Measurements from ENCODE around the gene SOX5. TPM values are rescaled to one million over a fixed set of nuclear protein-coding genes. Genes with fewer than 3 reads are reported as not detected.

Gene SOX5
- total and polyA plus RNA-seq, 9 donors, result 1.6 to 7.3 (median 2.5) TPM

DNA sequence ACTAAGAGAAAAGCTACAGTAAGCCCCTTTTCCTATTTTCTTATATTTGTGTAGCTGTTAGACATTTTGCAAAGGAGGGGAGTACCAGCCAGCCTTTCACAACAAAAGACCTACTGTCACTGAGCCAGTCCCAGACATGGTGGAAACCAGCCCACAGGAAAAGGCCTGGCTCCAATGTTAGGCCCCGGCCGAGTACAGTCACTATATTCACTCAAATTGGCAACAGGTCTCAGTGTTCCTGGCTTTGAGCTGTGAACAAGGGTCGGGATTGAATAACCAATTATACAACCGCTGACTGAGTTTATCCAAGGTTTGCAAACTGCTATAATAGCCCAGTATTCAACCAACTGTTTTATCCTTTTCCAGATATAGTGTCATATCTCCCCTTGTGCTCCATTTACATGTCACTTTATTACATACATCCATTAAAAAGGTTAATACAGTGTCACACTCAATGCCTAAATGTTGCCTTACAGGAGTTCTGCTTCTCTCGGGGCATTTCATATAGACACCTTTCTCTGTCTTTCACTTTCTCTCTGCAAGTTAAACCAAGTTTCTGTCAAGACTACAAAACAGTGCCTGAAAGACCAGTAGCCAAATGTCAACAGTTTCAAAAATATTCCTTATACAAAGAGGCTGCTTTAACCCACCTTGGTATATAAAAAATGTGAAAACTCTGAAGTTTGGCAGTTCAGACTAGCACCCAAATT lies 178.1 kb downstream of the SOX5 start:
- no peak overlapping the region for H3K27ac ChIP-seq (ENCODE audit: low read length)
- DNase-seq, result peak; percentile 84
- H3K36me3 ChIP-seq (ENCODE audit: control insufficient read depth, insufficient read depth, low read length), result no peaks in the 10 kb centered on the region
- WGBS (ENCODE audit: insufficient coverage), result 44% methylated on average over 4 of the region's 5 CpGs
- H3K27me3 ChIP-seq (ENCODE audit: control insufficient read depth, insufficient read depth, low read length), result no peaks in the 10 kb centered on the region
- no peak overlapping the region for H3K4me3 ChIP-seq (ENCODE audit: low read length)
- H3K9me3 ChIP-seq (replicated peaks; ENCODE audit: control insufficient read depth, low read depth, low read length), result no peaks in the 10 kb centered on the region
- H3K4me1 ChIP-seq (ENCODE audit: control insufficient read depth, insufficient read depth, low read length), result no peaks in the 10 kb centered on the region

DNA sequence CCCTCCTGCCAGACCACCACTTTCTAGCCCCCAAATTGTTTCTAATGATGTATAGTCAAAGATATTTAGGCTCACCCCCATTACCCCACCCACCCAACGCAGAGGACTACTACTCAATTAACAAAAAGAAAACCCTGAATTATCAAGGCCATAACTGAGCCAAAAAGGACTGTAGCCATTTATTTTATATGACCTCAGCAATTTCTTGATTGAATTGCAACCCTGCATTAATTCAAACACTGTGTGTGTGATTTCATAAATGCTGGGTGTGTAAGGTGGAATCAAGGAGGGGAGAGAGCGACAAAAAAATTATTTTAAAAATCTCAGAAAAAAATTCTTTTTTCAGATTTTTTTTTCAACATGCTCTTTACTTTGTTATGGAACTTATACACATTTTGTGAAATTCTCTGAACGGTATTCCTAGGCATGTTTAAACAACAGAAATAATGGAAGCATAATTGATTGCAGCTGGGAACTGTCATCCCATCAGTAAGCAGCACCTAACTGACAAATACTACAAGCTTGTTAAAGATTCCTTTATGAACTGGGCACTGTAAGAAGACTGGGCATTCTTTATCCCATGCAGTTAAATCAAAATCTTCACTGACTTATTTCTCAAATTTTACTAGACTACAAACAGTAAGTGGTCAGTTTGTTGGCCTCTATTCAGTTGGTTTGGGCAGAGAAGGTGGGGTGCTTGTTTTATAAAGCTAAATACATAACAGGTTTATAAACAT lies 179.1 kb downstream of the SOX5 start:
- Histone ChIP-seq H3K36me3 (ENCODE audit: control insufficient read depth, insufficient read depth, low read length) (no peaks in the 10 kb centered on the region), H3K4me1 (ENCODE audit: control insufficient read depth, insufficient read depth, low read length) (no peaks in the 10 kb centered on the region), H3K27me3 (ENCODE audit: control insufficient read depth, insufficient read depth, low read length) (no peaks in the 10 kb centered on the region), H3K4me3 (ENCODE audit: low read length) (no peak overlapping the region), H3K27ac (ENCODE audit: low read length) (no peak overlapping the region), H3K9me3 (replicated peaks; ENCODE audit: control insufficient read depth, low read depth, low read length) (no peaks in the 10 kb centered on the region)
- DNase-seq, result no peak
- WGBS (ENCODE audit: insufficient coverage), result no CpG with 5 or more reads among the region's 3 CpGs

DNA sequence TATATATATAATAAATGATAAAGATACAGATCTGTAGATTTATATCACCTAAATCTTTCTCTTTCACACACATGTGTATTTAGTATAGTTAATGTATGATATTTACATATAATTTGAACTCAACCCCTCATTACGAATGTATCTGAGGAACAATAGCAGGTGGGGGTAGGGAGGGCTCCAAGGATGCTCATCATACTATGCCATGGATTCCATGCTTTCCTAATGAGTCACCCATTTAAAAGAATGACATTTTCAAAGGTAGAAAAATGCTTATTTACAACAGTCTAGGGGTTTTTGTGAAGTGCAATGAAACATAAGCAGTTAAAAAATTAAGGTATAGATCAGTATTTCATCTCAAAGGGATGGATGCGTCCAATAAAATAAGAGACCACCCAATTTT lies 181.6 kb downstream of the SOX5 start:
- no peaks in the 10 kb centered on the region for H3K9me3 ChIP-seq (replicated peaks; ENCODE audit: control insufficient read depth, low read depth, low read length)
- WGBS (ENCODE audit: insufficient coverage), result 40% methylated on average over 1 of the region's 2 CpGs
- no peak overlapping the region for H3K27ac ChIP-seq (ENCODE audit: low read length)
- no peak for DNase-seq
- no peaks in the 10 kb centered on the region for H3K4me1 ChIP-seq (ENCODE audit: control insufficient read depth, insufficient read depth, low read length)
- H3K27me3 ChIP-seq (ENCODE audit: control insufficient read depth, insufficient read depth, low read length), result no peaks in the 10 kb centered on the region
- no peak overlapping the region for H3K4me3 ChIP-seq (ENCODE audit: low read length)
- H3K36me3 ChIP-seq (ENCODE audit: control insufficient read depth, insufficient read depth, low read length), result no peaks in the 10 kb centered on the region

DNA sequence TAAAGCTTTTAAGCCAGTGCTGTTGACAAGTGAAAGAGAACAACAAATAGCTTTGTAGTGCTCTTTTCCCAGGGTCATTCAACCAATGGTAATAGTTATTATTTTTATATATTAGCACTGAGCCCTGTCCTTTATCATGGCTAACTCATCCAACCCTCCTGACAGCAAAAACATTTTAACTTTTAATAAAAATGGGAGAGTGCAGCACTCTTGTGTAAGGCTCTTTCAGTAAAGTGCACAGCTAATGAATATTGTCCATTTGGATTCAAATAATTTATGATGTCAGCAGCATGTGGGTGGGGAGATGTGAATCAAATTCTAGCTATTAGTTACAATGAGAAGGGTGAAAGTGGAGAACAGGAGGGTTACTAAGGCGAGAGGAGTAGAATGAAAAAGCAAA lies 185.7 kb downstream of the SOX5 start:
- no CpG with 5 or more reads among the region's 1 CpG for WGBS (ENCODE audit: insufficient coverage)
- Histone ChIP-seq H3K4me1 (ENCODE audit: control insufficient read depth, insufficient read depth, low read length) (no peaks in the 10 kb centered on the region), H3K9me3 (replicated peaks; ENCODE audit: control insufficient read depth, low read depth, low read length) (no peaks in the 10 kb centered on the region), H3K36me3 (ENCODE audit: control insufficient read depth, insufficient read depth, low read length) (no peaks in the 10 kb centered on the region), H3K27me3 (ENCODE audit: control insufficient read depth, insufficient read depth, low read length) (no peaks in the 10 kb centered on the region), H3K27ac (ENCODE audit: low read length) (no peak overlapping the region), H3K4me3 (ENCODE audit: low read length) (no peak overlapping the region)
- DNase-seq, result no peak

DNA sequence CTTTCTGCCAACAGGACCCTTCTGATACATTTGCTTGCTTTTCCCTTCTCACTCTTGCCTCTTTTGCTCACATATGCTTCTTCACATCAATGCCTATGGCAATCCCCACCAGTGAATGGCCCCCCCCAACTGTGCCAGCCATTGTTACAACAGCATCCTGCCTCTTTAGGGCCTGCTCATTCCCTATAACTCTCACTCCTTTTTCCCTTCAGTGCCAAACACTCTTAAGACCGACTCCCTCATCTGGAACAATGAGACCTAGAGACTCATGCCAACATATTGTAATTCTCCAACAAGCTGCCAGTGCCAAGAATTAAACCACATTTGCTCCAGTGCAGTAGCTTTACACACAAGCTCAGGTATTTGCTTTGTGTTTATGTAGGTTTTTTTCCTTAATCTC lies 189.0 kb downstream of the SOX5 start:
- DNase-seq, result peak; percentile 15
- H3K27me3 ChIP-seq (ENCODE audit: control insufficient read depth, insufficient read depth, low read length), result no peaks in the 10 kb centered on the region
- 57% methylated on average over 1 of the region's 1 CpG for WGBS (ENCODE audit: insufficient coverage)
- H3K27ac ChIP-seq (ENCODE audit: low read length), result no peak overlapping the region
- no peaks in the 10 kb centered on the region for H3K9me3 ChIP-seq (replicated peaks; ENCODE audit: control insufficient read depth, low read depth, low read length)
- H3K4me3 ChIP-seq (ENCODE audit: low read length), result no peak overlapping the region
- H3K4me1 ChIP-seq (ENCODE audit: control insufficient read depth, insufficient read depth, low read length), result no peaks in the 10 kb centered on the region
- no peaks in the 10 kb centered on the region for H3K36me3 ChIP-seq (ENCODE audit: control insufficient read depth, insufficient read depth, low read length)

DNA sequence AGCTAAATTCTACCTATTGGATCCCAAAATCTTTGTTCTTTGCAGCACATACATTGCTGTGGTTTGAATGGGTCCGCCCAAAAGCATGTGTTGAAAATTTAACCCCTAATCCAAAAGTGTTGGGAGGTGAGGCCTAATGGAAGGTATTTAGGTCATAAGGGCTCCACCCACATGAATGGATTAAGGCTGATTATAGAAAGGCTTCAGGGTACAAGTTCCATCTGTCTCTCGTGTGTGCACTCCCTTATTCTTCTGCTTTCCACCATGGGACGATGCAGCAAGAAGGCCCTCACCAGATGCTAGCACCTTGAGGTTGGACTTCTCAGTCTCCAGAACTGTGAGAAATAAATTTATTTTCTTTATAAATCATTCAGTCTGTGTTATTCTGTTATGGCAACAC lies 190.9 kb downstream of the SOX5 start:
- no peak overlapping the region for H3K27ac ChIP-seq (ENCODE audit: low read length)
- H3K4me3 ChIP-seq (ENCODE audit: low read length), result no peak overlapping the region
- H3K27me3 ChIP-seq (ENCODE audit: control insufficient read depth, insufficient read depth, low read length), result no peaks in the 10 kb centered on the region
- H3K36me3 ChIP-seq (ENCODE audit: control insufficient read depth, insufficient read depth, low read length), result no peaks in the 10 kb centered on the region
- no peak for DNase-seq
- no CpG with 5 or more reads among the region's 3 CpGs for WGBS (ENCODE audit: insufficient coverage)
- no peaks in the 10 kb centered on the region for H3K4me1 ChIP-seq (ENCODE audit: control insufficient read depth, insufficient read depth, low read length)
- H3K9me3 ChIP-seq (replicated peaks; ENCODE audit: control insufficient read depth, low read depth, low read length), result no peaks in the 10 kb centered on the region

DNA sequence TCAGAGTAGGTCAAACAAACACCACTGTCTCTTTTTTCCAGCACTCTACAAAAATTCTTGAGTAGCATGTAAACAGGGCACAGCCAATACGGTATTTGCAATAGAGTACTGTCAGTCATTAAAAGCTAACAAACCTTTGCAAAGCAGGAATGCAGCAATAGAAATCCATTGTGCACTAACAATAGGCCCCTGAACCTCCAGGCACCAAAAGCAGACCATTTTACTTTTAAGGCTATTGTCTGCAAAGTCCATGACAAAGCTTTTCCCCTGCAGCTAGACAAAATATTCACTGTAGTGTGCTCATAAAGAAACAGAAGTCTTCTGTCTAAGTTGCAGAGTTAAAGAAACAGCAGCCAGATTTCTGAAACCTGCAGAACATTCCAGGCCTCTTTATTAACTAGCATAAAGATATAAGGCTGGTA lies 191.9 kb downstream of the SOX5 start:
- 38% methylated on average over 1 of the region's 1 CpG for WGBS (ENCODE audit: insufficient coverage)

DNA sequence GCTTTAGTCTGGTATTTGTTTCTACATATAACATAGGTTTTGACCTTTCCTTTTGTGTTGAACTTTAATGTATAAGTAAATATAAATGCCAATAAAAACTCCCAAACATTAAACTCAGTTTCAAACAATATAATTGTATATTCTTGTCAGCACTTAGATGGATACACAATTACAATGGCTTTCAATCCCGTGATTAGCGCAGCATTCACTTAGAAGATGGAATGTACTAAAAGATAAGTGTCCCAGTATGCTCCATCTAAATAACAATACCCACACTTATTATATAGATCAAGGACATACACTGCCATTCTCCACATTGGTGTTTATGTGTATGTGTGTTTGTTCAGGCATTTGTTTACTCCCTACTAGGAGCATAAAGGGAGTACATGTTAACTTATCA lies 193.1 kb downstream of the SOX5 start:
- Histone ChIP-seq H3K9me3 (replicated peaks; ENCODE audit: control insufficient read depth, low read depth, low read length) (no peaks in the 10 kb centered on the region), H3K27ac (ENCODE audit: low read length) (no peak overlapping the region), H3K4me3 (ENCODE audit: low read length) (no peak overlapping the region), H3K4me1 (ENCODE audit: control insufficient read depth, insufficient read depth, low read length) (no peaks in the 10 kb centered on the region), H3K27me3 (ENCODE audit: control insufficient read depth, insufficient read depth, low read length) (no peaks in the 10 kb centered on the region), H3K36me3 (ENCODE audit: control insufficient read depth, insufficient read depth, low read length) (no peaks in the 10 kb centered on the region)
- no CpG with 5 or more reads among the region's 2 CpGs for WGBS (ENCODE audit: insufficient coverage)
- DNase-seq, result no peak

More for the DNA sequence above, 191.9 kb downstream of the SOX5 start:
- no peaks in the 10 kb centered on the region for H3K36me3 ChIP-seq (ENCODE audit: control insufficient read depth, insufficient read depth, low read length)
- H3K9me3 ChIP-seq (replicated peaks; ENCODE audit: control insufficient read depth, low read depth, low read length), result no peaks in the 10 kb centered on the region
- no peaks in the 10 kb centered on the region for H3K27me3 ChIP-seq (ENCODE audit: control insufficient read depth, insufficient read depth, low read length)
- H3K4me1 ChIP-seq (ENCODE audit: control insufficient read depth, insufficient read depth, low read length), result no peaks in the 10 kb centered on the region
- H3K27ac ChIP-seq (ENCODE audit: low read length), result no peak overlapping the region
- no peak for DNase-seq
- no peak overlapping the region for H3K4me3 ChIP-seq (ENCODE audit: low read length)

DNA sequence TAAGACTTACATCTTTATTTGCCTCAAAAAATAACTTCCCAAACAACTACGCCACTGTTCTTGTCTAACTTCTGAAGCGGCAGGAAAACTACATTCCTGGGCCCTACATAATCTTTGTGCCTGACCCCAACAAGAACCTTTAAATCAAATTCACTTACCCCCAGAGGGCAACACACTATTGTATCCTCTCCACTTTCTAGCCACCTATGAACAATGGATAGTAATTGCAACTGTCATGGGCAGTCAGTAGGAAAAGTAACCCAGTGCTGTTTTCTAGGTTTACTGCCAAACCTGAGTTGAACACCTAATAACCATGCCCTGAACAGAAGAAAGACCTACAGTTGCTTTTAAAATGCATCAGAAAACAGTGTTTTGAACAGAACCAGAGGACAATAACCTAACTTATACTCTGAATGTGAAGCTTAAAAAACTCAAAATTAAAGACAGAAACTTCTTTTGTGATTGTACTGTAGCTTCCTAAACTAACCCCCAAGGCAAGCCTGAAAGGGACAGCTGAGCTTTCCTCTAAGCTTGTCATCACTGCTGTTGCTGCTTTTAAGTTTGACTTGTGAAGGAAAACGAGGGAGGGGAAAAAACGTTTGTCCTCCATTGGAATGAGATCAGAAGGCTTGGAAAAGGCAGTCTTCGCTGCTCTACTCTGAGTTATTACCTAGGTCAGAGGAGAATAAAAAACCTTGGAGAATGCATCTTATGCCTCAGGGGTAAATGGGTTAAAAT lies 195.7 kb downstream of the SOX5 start:
- 46% methylated on average over 3 of the region's 5 CpGs for WGBS (ENCODE audit: insufficient coverage)
- no peaks in the 10 kb centered on the region for H3K27me3 ChIP-seq (ENCODE audit: control insufficient read depth, insufficient read depth, low read length)
- no peaks in the 10 kb centered on the region for H3K36me3 ChIP-seq (ENCODE audit: control insufficient read depth, insufficient read depth, low read length)
- H3K27ac ChIP-seq (ENCODE audit: low read length), result no peak overlapping the region
- H3K4me1 ChIP-seq (ENCODE audit: control insufficient read depth, insufficient read depth, low read length), result no peaks in the 10 kb centered on the region
- H3K9me3 ChIP-seq (replicated peaks; ENCODE audit: control insufficient read depth, low read depth, low read length), result no peaks in the 10 kb centered on the region
- peak; percentile 21 for DNase-seq
- no peak overlapping the region for H3K4me3 ChIP-seq (ENCODE audit: low read length)

DNA sequence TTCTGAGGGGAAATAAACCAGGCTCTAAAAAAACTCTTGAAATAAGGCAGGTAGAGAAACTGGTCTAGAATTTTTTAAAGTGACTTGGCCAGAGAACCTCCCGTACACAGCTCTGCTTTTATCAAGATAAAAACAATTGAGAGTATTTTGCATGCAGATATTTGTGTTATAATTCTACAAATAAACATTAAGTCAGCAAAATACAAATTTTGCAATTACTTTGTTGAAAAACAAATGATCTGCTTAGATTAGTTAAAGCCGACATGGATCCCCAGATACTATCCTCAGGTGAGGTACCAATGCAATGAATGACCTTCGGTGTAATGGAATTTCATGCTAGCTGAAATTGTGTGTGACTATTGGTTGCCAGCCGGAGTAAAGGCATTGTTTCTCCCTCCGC lies 197.2 kb downstream of the SOX5 start:
- no CpG with 5 or more reads among the region's 5 CpGs for WGBS (ENCODE audit: insufficient coverage)
- H3K36me3 ChIP-seq (ENCODE audit: control insufficient read depth, insufficient read depth, low read length), result no peaks in the 10 kb centered on the region
- no peaks in the 10 kb centered on the region for H3K27me3 ChIP-seq (ENCODE audit: control insufficient read depth, insufficient read depth, low read length)
- no peak overlapping the region for H3K4me3 ChIP-seq (ENCODE audit: low read length)
- H3K27ac ChIP-seq (ENCODE audit: low read length), result no peak overlapping the region
- H3K9me3 ChIP-seq (replicated peaks; ENCODE audit: control insufficient read depth, low read depth, low read length), result no peaks in the 10 kb centered on the region
- DNase-seq, result no peak
- H3K4me1 ChIP-seq (ENCODE audit: control insufficient read depth, insufficient read depth, low read length), result no peaks in the 10 kb centered on the region

Data from muscle of leg (tissue), 11 donors.